Hepatocyte (in vitro differentiated cells): ENCODE results near the gene FGFR3. TPM values are rescaled to one million over a fixed set of nuclear protein-coding genes. Genes with fewer than 3 reads are reported as not detected.

Experiments
- DNase-seq: peaks from one replicate; pipeline ENCODE4 v3.0.0-alpha.2; 2016; ENCODE audit warnings: low spot score
- H2AFZ ChIP-seq: fragments of 200-600 bp; sonication (generic); 2 replicates; pipeline ENCODE4 v1.6.0; 2016; ENCODE audit warnings: antibody characterized with exemption, mild to moderate bottlenecking
- H3K27ac ChIP-seq: fragments of 200-600 bp; sonication (generic); 2 replicates; pipeline ENCODE4 v1.5.1; 2016; ENCODE audit warnings: mild to moderate bottlenecking
- H3K27me3 ChIP-seq: fragments of 200-600 bp; sonication (generic); 2 replicates; pipeline ENCODE4 v1.6.1; 2016
- H3K36me3 ChIP-seq: fragments of 200-600 bp; sonication (generic); replicated peaks from 2 replicates; pipeline ENCODE4 v1.5.1; 2016; ENCODE audit warnings: low read depth; ENCODE audit not compliant: insufficient read depth
- H3K4me1 ChIP-seq: fragments of 200-600 bp; sonication (generic); 2 replicates; pipeline ENCODE4 v1.5.1; 2016; ENCODE audit warnings: mild to moderate bottlenecking, moderate library complexity; ENCODE audit not compliant: insufficient read depth
- H3K4me2 ChIP-seq: fragments of 200-600 bp; sonication (generic); 2 replicates; pipeline ENCODE4 v1.6.0; 2016
- H3K4me3 ChIP-seq: fragments of 200-600 bp; sonication (generic); 2 replicates; pipeline ENCODE4 v1.5.1; 2016; ENCODE audit warnings: mild to moderate bottlenecking
- H3K79me2 ChIP-seq: fragments of 200-600 bp; sonication (generic); 2 replicates; pipeline ENCODE4 v1.6.0; 2017; ENCODE audit warnings: mild to moderate bottlenecking
- H3K9me2 ChIP-seq: fragments of 200-600 bp; sonication (generic); replicated peaks from 2 replicates; pipeline ENCODE4 v1.6.0; 2017; ENCODE audit warnings: mild to moderate bottlenecking; ENCODE audit not compliant: insufficient read depth
- H3K9me3 ChIP-seq: fragments of 200-600 bp; sonication (generic); 2 replicates; pipeline ENCODE4 v1.5.1; 2016; ENCODE audit warnings: low read depth, mild to moderate bottlenecking
- H4K20me1 ChIP-seq: fragments of 200-600 bp; sonication (generic); 2 replicates; pipeline ENCODE4 v1.6.0; 2016; ENCODE audit warnings: mild to moderate bottlenecking; ENCODE audit not compliant: insufficient read depth, poor library complexity, severe bottlenecking
- CTCF ChIP-seq: fragments of 200-600 bp; sonication (generic); IDR thresholded peaks from 2 replicates; pipeline ENCODE4 v1.5.1; 2016; ENCODE audit warnings: antibody characterized with exemption, mild to moderate bottlenecking; ENCODE audit not compliant: poor library complexity
- EZH2 ChIP-seq: fragments of 200-600 bp; sonication (generic); IDR thresholded peaks from 2 replicates; pipeline ENCODE4 v1.6.1; 2016; ENCODE audit warnings: antibody characterized with exemption, mild to moderate bottlenecking, borderline replicate concordance
- EZH2phosphoT487 ChIP-seq: fragments of 200-600 bp; sonication (generic); IDR thresholded peaks from one replicate; pipeline ENCODE4 v1.6.1; 2018; ENCODE audit warnings: antibody characterized with exemption, mild to moderate bottlenecking, low read depth, moderate library complexity; ENCODE audit not compliant: unreplicated experiment, severe bottlenecking
- WGBS: methylation state at CpG from one replicate; pipeline ENCODE4 v1.1.6; 2016; ENCODE audit warnings: low lambda C conversion rate; ENCODE audit errors: missing lambda C conversion rate; 5-methylcytosine and 5-hydroxymethylcytosine counted together
- polyA plus RNA-seq: library from polyadenylated mRNA; unstranded; fragments of >200 nt; fragmentation: Nextera tagmentation; extraction: Ambion mirVana; gene quantifications from 2 replicates; pipeline ENCODE4 v1.2.1, GENCODE V29; 2016
- total RNA-seq: library from RNA; depleted of rRNA; stranded (reverse); fragments of >200 nt; gene quantifications from 2 replicates; pipeline ENCODE4 v1.2.3, GENCODE V29; 2014

Gene FGFR3
- total and polyA plus RNA-seq, 2 experiments from 2014 or later: 82.0 to 99.8 TPM

DNA sequence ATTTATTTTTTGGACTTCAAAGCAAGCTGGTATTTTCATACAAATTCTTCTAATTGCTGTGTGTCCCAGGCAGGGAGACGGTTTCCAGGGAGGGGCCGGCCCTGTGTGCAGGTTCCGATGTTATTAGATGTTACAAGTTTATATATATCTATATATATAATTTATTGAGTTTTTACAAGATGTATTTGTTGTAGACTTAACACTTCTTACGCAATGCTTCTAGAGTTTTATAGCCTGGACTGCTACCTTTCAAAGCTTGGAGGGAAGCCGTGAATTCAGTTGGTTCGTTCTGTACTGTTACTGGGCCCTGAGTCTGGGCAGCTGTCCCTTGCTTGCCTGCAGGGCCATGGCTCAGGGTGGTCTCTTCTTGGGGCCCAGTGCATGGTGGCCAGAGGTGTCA, 15.3 kb downstream of the FGFR3 start:
- no peaks in the 10 kb centered on the region for H3K27me3 ChIP-seq
- no peaks in the 10 kb centered on the region for H3K79me2 ChIP-seq
- no peak overlapping the region for H3K4me3 ChIP-seq
- H4K20me1 ChIP-seq: no peaks in the 10 kb centered on the region
- 67% methylated on average over 6 of the region's 6 CpGs for WGBS
- TF ChIP-seq CTCF (no peak), EZH2 (no peak), EZH2phosphoT487 (no peak)
- H2AFZ ChIP-seq: no peak overlapping the region
- H3K4me1 ChIP-seq: peaks cover 12% of the 10 kb centered on the region
- H3K9me2 ChIP-seq: no peaks in the 10 kb centered on the region
- no peaks in the 10 kb centered on the region for H3K36me3 ChIP-seq
- no peak overlapping the region for H3K27ac ChIP-seq
- DNase-seq: no peak
- H3K9me3 ChIP-seq: no peaks in the 10 kb centered on the region
- H3K4me2 ChIP-seq: no peak overlapping the region

DNA sequence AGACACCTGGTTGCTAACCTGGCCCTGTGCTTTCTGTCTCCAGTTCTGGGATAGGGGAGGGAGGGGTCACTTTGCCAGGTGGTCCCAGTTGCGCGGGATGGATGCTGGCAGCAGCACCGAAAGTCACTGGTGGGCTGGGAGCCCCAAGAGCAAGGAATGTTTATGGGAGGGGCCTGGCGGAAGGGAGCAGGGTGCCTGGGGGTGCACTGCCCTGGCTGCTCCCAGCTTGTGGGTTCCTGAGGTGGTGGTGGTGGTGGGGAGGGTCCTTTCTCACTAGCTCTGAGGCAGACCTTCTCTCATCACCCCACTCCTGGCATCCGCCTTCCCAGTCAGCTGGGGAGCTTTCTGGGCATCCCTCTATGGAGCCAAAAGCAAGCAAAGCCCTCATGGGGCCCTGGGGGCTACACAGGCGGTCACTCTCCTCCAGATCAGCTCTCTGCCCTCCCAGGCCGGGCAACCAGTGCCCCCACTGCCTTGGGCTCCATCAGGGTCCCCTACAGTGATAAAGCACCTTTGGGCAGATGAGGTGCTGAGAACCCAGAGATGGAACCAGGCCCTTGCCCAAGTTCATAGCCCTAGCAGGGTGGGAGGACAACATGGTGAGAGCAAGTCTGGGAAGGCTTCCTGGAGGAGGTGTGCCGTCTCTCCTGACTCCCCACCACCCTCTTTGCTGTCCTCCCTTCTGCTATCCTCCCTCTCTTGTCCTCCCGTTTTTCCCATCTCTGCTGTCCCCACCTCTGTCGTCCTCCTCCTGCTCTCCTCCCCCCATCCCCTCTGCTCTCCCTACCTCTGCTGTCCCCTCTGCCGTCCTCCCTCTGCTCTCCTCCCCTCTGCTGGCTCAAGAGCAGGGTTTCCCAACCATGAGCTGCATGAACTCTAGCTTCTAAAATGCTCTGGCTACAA, 16.0 kb downstream of the FGFR3 start:
- H3K4me2 ChIP-seq: no peak overlapping the region
- WGBS: 85% methylated on average over 10 of the region's 11 CpGs
- TF ChIP-seq EZH2phosphoT487: no peak
- no peak for TF ChIP-seq CTCF
- no peak for TF ChIP-seq EZH2
- no peak overlapping the region for H2AFZ ChIP-seq
- no peaks in the 10 kb centered on the region for H4K20me1 ChIP-seq
- H3K4me3 ChIP-seq: no peak overlapping the region
- no peaks in the 10 kb centered on the region for H3K9me2 ChIP-seq
- peaks cover 12% of the 10 kb centered on the region for H3K4me1 ChIP-seq
- no peaks in the 10 kb centered on the region for H3K36me3 ChIP-seq
- no peaks in the 10 kb centered on the region for H3K27me3 ChIP-seq
- no peaks in the 10 kb centered on the region for H3K79me2 ChIP-seq
- H3K27ac ChIP-seq: no peak overlapping the region
- no peak for DNase-seq
- no peaks in the 10 kb centered on the region for H3K9me3 ChIP-seq

- 25% methylated on average over 15 of the region's 15 CpGs for WGBS
- no peaks in the 10 kb centered on the region for H3K79me2 ChIP-seq
- no peak overlapping the region for H3K4me2 ChIP-seq
- H4K20me1 ChIP-seq: no peaks in the 10 kb centered on the region
- no peak overlapping the region for H3K4me3 ChIP-seq
- TF ChIP-seq CTCF (peak; percentile 93), EZH2 (no peak)
- no peak overlapping the region for H2AFZ ChIP-seq
- H3K36me3 ChIP-seq: no peaks in the 10 kb centered on the region
- H3K9me2 ChIP-seq: no peaks in the 10 kb centered on the region
- H3K9me3 ChIP-seq: no peaks in the 10 kb centered on the region
- DNase-seq: peak; percentile 89
- H3K27me3 ChIP-seq: no peaks in the 10 kb centered on the region
- no peak overlapping the region for H3K27ac ChIP-seq
- peaks cover 12% of the 10 kb centered on the region for H3K4me1 ChIP-seq
Observed at GRCh38 chr4:1809754-1810502, 16.8 kb downstream of the FGFR3 start.
